CD14-positive monocyte (primary cell): ENCODE data around the gene FAM13A. TPM values are rescaled to one million over a fixed set of nuclear protein-coding genes. Genes with fewer than 3 reads are reported as not detected.

Experiments
- DNase-seq, 3 donors: peaks; one replicate each; pipeline ENCODE4 v3.0.0-alpha.2; 2011 to 2022
- H2AFZ ChIP-seq: 2 replicates; pipeline ENCODE4 v1.6.0; 2012; ENCODE audit warnings: mild to moderate bottlenecking, low read depth, low read length, inconsistent platforms; ENCODE audit not compliant: insufficient read depth, poor library complexity, severe bottlenecking
- H3K27ac ChIP-seq, 2 donors: 1 replicate in 1 of 2; 2 replicates in 1 of 2; pipeline ENCODE4 v1.5.1; 2012 to 2013; ENCODE audit warnings: low read length in 2 of 2, control low read depth in 1 of 2, inconsistent platforms in 1 of 2, low read depth in 1 of 2, mild to moderate bottlenecking in 1 of 2
- H3K27me3 ChIP-seq, 2 donors: one replicate each; pipeline versions ENCODE4 v1.6.0 to v1.6.1; 2011 to 2013; ENCODE audit warnings: low read length in 2 of 2; ENCODE audit not compliant: control insufficient read depth in 2 of 2, insufficient read depth in 2 of 2
- H3K36me3 ChIP-seq, 2 donors: replicated peaks in 1 of 2; 1 replicate in 1 of 2; 2 replicates in 1 of 2; pipeline versions ENCODE4 v1.5.1 to v1.6.1; 2012 to 2013; ENCODE audit warnings: low read length in 2 of 2, control low read depth in 1 of 2, inconsistent platforms in 1 of 2, mild to moderate bottlenecking in 1 of 2; ENCODE audit not compliant: insufficient read depth in 2 of 2, control insufficient read depth in 1 of 2
- H3K4me1 ChIP-seq, 2 donors: 1 replicate in 1 of 2; 2 replicates in 1 of 2; pipeline versions ENCODE4 v1.5.1 to v1.6.1; 2012 to 2013; ENCODE audit warnings: low read length in 2 of 2, control low read depth in 1 of 2, inconsistent platforms in 1 of 2, mild to moderate bottlenecking in 1 of 2, moderate library complexity in 1 of 2; ENCODE audit not compliant: insufficient read depth in 2 of 2, control insufficient read depth in 1 of 2
- H3K4me2 ChIP-seq: replicated peaks from 2 replicates; pipeline ENCODE3; 2012; ENCODE audit warnings: low read length, moderate library complexity, mild to moderate bottlenecking; ENCODE audit not compliant: poor library complexity, severe bottlenecking; ENCODE audit errors: extremely low read depth
- H3K4me3 ChIP-seq, 3 experiments: fragments of 200-600 bp in 1 of 3; sonication (generic) in 1 of 3; replicated peaks in 1 of 3; 1 replicate in 2 of 3; 2 replicates in 1 of 3; pipeline ENCODE4 v1.5.1; 2011 to 2013; ENCODE audit warnings: low read length in 3 of 3, mild to moderate bottlenecking in 3 of 3, control low read depth in 2 of 3, low read depth in 2 of 3, inconsistent platforms in 1 of 3, moderate library complexity in 1 of 3
- H3K79me2 ChIP-seq: 2 replicates; pipeline ENCODE4 v1.6.0; 2012; ENCODE audit warnings: mild to moderate bottlenecking, control low read depth, inconsistent platforms, low read length, moderate library complexity; ENCODE audit not compliant: insufficient read depth
- H3K9ac ChIP-seq: 2 replicates; pipeline ENCODE4 v1.6.0; 2017; ENCODE audit warnings: low read length, mild to moderate bottlenecking; ENCODE audit not compliant: insufficient read depth, poor library complexity, severe bottlenecking
- H3K9me3 ChIP-seq, 2 donors: replicated peaks in 1 of 2; 1 replicate in 1 of 2; 2 replicates in 1 of 2; pipeline versions ENCODE4 v1.5.1 to v1.6.1; 2012 to 2013; ENCODE audit warnings: low read length in 2 of 2, control low read depth in 1 of 2; ENCODE audit not compliant: control insufficient read depth in 1 of 2, insufficient read depth in 1 of 2
- H4K20me1 ChIP-seq: 2 replicates; pipeline ENCODE4 v1.6.0; 2012; ENCODE audit warnings: mild to moderate bottlenecking, low read length, control low read depth, moderate library complexity; ENCODE audit not compliant: insufficient read depth
- H3K27ac Mint-ChIP-seq, 7 donors: one replicate each; pipeline ENCODE4 v1.8.0; 2020; ENCODE audit warnings: mild to moderate bottlenecking in 7 of 7, mixed read lengths in 7 of 7, moderate library complexity in 6 of 7, inconsistent platforms in 2 of 7
- H3K27me3 Mint-ChIP-seq, 3 donors: one replicate each; pipeline ENCODE4 v1.8.0; 2021 to 2022; ENCODE audit warnings: low read depth in 3 of 3, mild to moderate bottlenecking in 3 of 3, mixed read lengths in 3 of 3, moderate library complexity in 3 of 3, inconsistent platforms in 1 of 3
- H3K36me3 Mint-ChIP-seq, 2 donors: one replicate each; pipeline ENCODE4 v1.8.0; 2020; ENCODE audit warnings: mixed read lengths in 2 of 2, inconsistent platforms in 1 of 2, mild to moderate bottlenecking in 1 of 2
- H3K4me1 Mint-ChIP-seq: one replicate; pipeline ENCODE4 v1.8.0; 2020; ENCODE audit warnings: mild to moderate bottlenecking, mixed read lengths
- H3K4me3 Mint-ChIP-seq, 2 donors: one replicate each; pipeline ENCODE4 v1.8.0; 2020; ENCODE audit warnings: mild to moderate bottlenecking in 2 of 2, mixed read lengths in 2 of 2, moderate library complexity in 1 of 2
- H3K9me3 Mint-ChIP-seq, 7 donors: one replicate each; pipeline ENCODE4 v1.8.0; 2020 to 2022; ENCODE audit warnings: mixed read lengths in 7 of 7, mild to moderate bottlenecking in 6 of 7, moderate library complexity in 6 of 7, inconsistent platforms in 2 of 7
- WGBS: methylation state at CpG from one replicate; pipeline ENCODE4 v1.1.5; 2013; ENCODE audit warnings: missing lambda C conversion rate; ENCODE audit not compliant: insufficient coverage; 5-methylcytosine and 5-hydroxymethylcytosine counted together
- intact Hi-C, 2 donors: fragments of 100-400 bp; cut with micrococcal nuclease; formaldehyde crosslinking; loops; one replicate each; pipeline versions ENCODE4 v1.15.0 to v1.15.1; 2023
- polyA plus RNA-seq, 3 donors: library from polyadenylated mRNA; depleted of rRNA in 1 of 3; unstranded in 2 of 3; stranded (reverse) in 1 of 3; fragments of 300-500 nt in 2 of 3; fragments of >200 nt in 1 of 3; fragmentation: Illumina TruSeq in 2 of 3; gene quantifications; 1 replicate in 2 of 3; 2 replicates in 1 of 3; pipeline ENCODE4 v1.2.3, GENCODE V29; 2012 to 2021
- TF ChIP-seq, protein P1 (sequence below): fragments of 200-600 bp; IDR thresholded peaks from one replicate; pipeline ENCODE4 v1.8.0; 2022; ENCODE audit warnings: antibody characterized with exemption, mild to moderate bottlenecking

FAM13A gene
- polyA plus RNA-seq, 3 donors: 5.3 to 20.0 (median 6.5) TPM

DNA sequence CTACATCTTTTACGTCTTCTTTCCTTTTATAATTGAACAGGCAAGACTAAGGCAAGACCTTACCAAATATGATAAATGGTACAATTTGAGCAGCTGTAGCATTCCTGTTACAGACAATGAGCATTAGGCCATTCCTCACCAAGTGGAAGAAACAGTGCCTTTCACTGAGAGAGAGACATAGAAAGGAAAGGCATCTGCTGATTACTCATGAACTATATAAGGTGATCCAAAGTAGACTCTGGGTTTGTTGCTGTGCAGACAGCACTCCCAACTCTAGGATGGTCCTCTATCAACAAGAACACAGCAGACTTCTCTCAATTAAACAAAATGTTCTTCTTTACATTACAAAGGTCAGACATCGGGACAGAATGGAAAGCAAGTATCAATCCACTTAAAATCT, 91.9 kb downstream of the FAM13A start:
- no peak overlapping the region for H3K9ac ChIP-seq
- Mint-ChIP-seq H3K4me1 (peaks cover 38% of the 10 kb centered on the region), H3K9me3 (no peaks in the 10 kb centered on the region), H3K4me3 (no peak overlapping the region), H3K27ac (no peak overlapping the region), H3K27me3 (no peaks in the 10 kb centered on the region), H3K36me3 (no peaks in the 10 kb centered on the region)
- no peaks in the 10 kb centered on the region for H3K27me3 ChIP-seq
- H3K4me3 ChIP-seq: no peak overlapping the region
- H3K4me2 ChIP-seq: no peak overlapping the region
- H4K20me1 ChIP-seq: no peaks in the 10 kb centered on the region
- H3K4me1 ChIP-seq: peaks cover 30 to 46% of the 10 kb centered on the region in 2 donors
- WGBS: no CpG with 5 or more reads among the region's 2 CpGs
- TF ChIP-seq, protein P1, sequence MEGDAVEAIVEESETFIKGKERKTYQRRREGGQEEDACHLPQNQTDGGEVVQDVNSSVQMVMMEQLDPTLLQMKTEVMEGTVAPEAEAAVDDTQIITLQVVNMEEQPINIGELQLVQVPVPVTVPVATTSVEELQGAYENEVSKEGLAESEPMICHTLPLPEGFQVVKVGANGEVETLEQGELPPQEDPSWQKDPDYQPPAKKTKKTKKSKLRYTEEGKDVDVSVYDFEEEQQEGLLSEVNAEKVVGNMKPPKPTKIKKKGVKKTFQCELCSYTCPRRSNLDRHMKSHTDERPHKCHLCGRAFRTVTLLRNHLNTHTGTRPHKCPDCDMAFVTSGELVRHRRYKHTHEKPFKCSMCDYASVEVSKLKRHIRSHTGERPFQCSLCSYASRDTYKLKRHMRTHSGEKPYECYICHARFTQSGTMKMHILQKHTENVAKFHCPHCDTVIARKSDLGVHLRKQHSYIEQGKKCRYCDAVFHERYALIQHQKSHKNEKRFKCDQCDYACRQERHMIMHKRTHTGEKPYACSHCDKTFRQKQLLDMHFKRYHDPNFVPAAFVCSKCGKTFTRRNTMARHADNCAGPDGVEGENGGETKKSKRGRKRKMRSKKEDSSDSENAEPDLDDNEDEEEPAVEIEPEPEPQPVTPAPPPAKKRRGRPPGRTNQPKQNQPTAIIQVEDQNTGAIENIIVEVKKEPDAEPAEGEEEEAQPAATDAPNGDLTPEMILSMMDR: no peak
- intact Hi-C loops: loop anchor here in 1 of 2 donors (10.0 kb wide), 1 partner anchor 140 kb away; no protein-coding TSS in a partner anchor
- no peak overlapping the region for H3K27ac ChIP-seq
- H2AFZ ChIP-seq: peak overlapping the region; percentile 30
- no peaks in the 10 kb centered on the region for H3K9me3 ChIP-seq
- H3K79me2 ChIP-seq: no peaks in the 10 kb centered on the region
- no peaks in the 10 kb centered on the region for H3K36me3 ChIP-seq
- no peak for DNase-seq

DNA sequence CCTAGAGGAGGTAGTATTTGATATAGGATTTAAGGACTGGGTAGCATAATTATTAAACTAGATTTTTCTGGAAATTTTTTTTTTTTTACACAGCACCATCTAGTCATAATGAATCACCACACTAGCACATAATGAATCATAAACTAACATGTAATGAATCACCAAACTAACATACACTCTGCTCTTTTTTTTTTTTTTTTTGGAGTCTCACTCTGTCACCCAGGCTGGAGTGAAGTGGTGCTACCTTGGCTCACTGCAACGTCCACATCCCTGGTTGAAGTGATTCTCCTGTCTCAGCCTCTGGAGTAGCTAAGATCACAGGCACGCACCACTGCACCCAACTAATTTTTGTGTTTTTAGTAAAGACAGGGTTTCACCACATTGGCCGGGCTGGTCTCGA, 92.5 kb downstream of the FAM13A start:
- Mint-ChIP-seq H3K4me1 (peaks cover 44% of the 10 kb centered on the region), H3K4me3 (no peak overlapping the region), H3K9me3 (peaks cover 0 to under 1% (median 0%) of the 10 kb centered on the region in 7 donors), H3K36me3 (peaks cover 0 to under 1% of the 10 kb centered on the region in 2 donors), H3K27ac (peak overlapping the region in 5 of 7 donors; percentile 36 to 84 (median 57)), H3K27me3 (no peaks in the 10 kb centered on the region)
- Histone ChIP-seq H4K20me1 (no peaks in the 10 kb centered on the region), H3K27ac (peak overlapping the region in 1 of 2 donors; percentile 82), H2AFZ (no peak overlapping the region), H3K79me2 (no peaks in the 10 kb centered on the region), H3K4me1 (peaks cover 37 to 52% of the 10 kb centered on the region in 2 donors), H3K27me3 (no peaks in the 10 kb centered on the region), H3K36me3 (no peaks in the 10 kb centered on the region), H3K4me2 (no peak overlapping the region), H3K4me3 (no peak overlapping the region), H3K9me3 (no peaks in the 10 kb centered on the region), H3K9ac (no peak overlapping the region)
- DNase-seq: peak in 2 of 3 donors; percentile 10 to 35
- WGBS: 100% methylated on average over 1 of the region's 4 CpGs
- TF ChIP-seq, protein P1: no peak
- intact Hi-C loops: loop anchor here in 1 of 2 donors (10.0 kb wide), 1 partner anchor 140 kb away; no protein-coding TSS in a partner anchor
